ENCODE data around the gene NXPH4.

Gene NXPH4

DNA sequence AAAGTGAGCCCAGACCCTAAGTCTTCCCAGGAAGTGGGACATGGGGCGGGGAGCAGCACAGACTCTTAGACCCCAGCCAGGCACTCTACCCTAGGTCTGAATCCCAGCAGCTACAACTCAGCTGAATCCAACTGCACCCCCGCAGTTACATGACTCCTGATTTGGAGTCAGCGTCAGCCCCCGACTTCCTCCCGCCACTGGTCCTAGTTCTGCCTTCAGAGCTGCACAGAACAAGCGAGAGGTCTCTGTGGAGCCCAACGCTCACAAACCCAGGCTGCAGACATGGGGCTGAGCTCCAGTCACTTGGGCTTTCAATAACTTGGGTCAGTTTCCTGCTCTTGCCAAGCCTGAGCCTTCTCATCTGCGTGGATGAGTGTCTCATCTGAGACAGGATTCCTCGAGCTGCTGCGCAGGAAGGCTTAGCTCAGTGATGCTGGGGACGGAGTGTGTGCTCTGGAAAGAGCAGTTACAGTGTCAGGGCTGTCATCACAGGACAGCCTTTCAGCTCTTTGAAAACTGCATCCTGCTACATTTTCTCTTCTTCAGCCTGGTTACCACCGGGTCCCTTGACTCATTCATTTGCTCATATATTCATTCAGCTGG, 30.6 kb upstream of the NXPH4 start:
- no peak overlapping the region for H3K9ac ChIP-seq (ENCODE audit: low read depth, low read length)
- no peak overlapping the region for H3K4me3 ChIP-seq (ENCODE audit: low read length)
- H3K27me3 ChIP-seq (ENCODE audit: control insufficient read depth, insufficient read depth, low read length), result no peaks in the 10 kb centered on the region
- H3K9me3 ChIP-seq (replicated peaks; ENCODE audit: low read length), result no peaks in the 10 kb centered on the region
- H3K36me3 ChIP-seq (ENCODE audit: insufficient read depth, low read length), result peaks cover 98% of the 10 kb centered on the region
- no peaks in the 10 kb centered on the region for H3K4me1 ChIP-seq (ENCODE audit: control insufficient read depth, insufficient read depth, low read length)
- no peak overlapping the region for H3K4me2 ChIP-seq (ENCODE audit: low read length)

- H3K27me3 ChIP-seq (ENCODE audit: control insufficient read depth, insufficient read depth, low read length), result no peaks in the 10 kb centered on the region
- H3K4me3 ChIP-seq (ENCODE audit: low read length), result no peak overlapping the region
- H3K9ac ChIP-seq (ENCODE audit: low read depth, low read length), result no peak overlapping the region
- no peaks in the 10 kb centered on the region for H3K4me1 ChIP-seq (ENCODE audit: control insufficient read depth, insufficient read depth, low read length)
- H3K4me2 ChIP-seq (ENCODE audit: low read length), result no peak overlapping the region
- peaks cover 99% of the 10 kb centered on the region for H3K36me3 ChIP-seq (ENCODE audit: insufficient read depth, low read length)
- H3K9me3 ChIP-seq (replicated peaks; ENCODE audit: low read length), result no peaks in the 10 kb centered on the region
These were observed 29.1 kb upstream of the NXPH4 start for GRCh38 chr12:57187222-57188089.

- peaks cover 100% of the 10 kb centered on the region for H3K36me3 ChIP-seq (ENCODE audit: insufficient read depth, low read length)
- no peaks in the 10 kb centered on the region for H3K9me3 ChIP-seq (replicated peaks; ENCODE audit: low read length)
These were observed 28.5 kb upstream of the NXPH4 start for GRCh38 chr12:57188090-57188425.

DNA sequence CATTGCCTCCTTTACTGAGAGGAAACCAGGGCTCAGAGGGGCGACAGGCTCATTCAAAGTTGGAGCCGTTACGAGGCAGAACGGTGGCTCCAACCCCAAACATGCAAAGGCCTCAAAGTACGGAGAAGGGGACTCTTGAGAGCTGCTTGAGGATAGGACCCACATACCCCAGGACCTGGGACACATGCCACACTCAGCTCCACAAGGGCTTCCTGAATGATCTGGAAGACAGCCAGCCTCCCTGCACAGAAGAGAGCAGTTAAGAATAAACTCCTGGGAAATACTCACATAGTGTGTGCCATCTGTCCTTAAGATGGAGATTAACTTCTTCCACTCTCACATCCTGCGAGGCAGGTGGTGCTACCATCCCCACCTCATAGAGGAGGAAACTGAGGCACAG, 26.6 kb upstream of the NXPH4 start:
- H3K4me3 ChIP-seq (ENCODE audit: low read length), result no peak overlapping the region

More at GRCh38 chr12:57188090-57188425, 28.5 kb upstream of the NXPH4 start:
- no peaks in the 10 kb centered on the region for H3K4me1 ChIP-seq (ENCODE audit: control insufficient read depth, insufficient read depth, low read length)
- no peak overlapping the region for H3K4me3 ChIP-seq (ENCODE audit: low read length)
- no peaks in the 10 kb centered on the region for H3K27me3 ChIP-seq (ENCODE audit: control insufficient read depth, insufficient read depth, low read length)
- no peak overlapping the region for H3K9ac ChIP-seq (ENCODE audit: low read depth, low read length)
- H3K4me2 ChIP-seq (ENCODE audit: low read length), result no peak overlapping the region

DNA sequence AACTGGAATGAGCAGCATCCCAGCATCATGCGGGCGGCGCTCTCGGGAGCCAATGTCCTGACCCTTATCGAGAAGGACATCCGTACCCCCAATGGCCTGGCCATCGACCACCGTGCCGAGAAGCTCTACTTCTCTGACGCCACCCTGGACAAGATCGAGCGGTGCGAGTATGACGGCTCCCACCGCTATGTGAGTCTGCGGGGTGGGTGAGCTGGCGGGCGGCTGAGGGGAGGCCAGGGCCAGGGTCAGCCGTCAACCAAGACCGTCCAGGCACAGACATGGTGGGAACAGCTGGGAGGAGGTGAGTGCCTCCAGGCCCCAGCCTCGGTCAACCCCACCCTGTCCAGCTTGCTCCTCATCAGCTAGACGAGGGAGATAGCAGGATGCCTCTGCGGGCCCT, 25.8 kb upstream of the NXPH4 start:
- Histone ChIP-seq H3K9me3 (replicated peaks; ENCODE audit: low read length) (no peaks in the 10 kb centered on the region), H3K27me3 (ENCODE audit: control insufficient read depth, insufficient read depth, low read length) (no peaks in the 10 kb centered on the region), H3K9ac (ENCODE audit: low read depth, low read length) (no peak overlapping the region), H3K36me3 (ENCODE audit: insufficient read depth, low read length) (peaks cover 100% of the 10 kb centered on the region), H3K4me3 (ENCODE audit: low read length) (no peak overlapping the region), H3K4me2 (ENCODE audit: low read length) (no peak overlapping the region), H3K4me1 (ENCODE audit: control insufficient read depth, insufficient read depth, low read length) (no peaks in the 10 kb centered on the region)

More for the DNA sequence above, 26.6 kb upstream of the NXPH4 start:
- Histone ChIP-seq H3K4me2 (ENCODE audit: low read length) (no peak overlapping the region), H3K36me3 (ENCODE audit: insufficient read depth, low read length) (peaks cover 100% of the 10 kb centered on the region), H3K4me1 (ENCODE audit: control insufficient read depth, insufficient read depth, low read length) (no peaks in the 10 kb centered on the region), H3K27me3 (ENCODE audit: control insufficient read depth, insufficient read depth, low read length) (no peaks in the 10 kb centered on the region), H3K9ac (ENCODE audit: low read depth, low read length) (no peak overlapping the region), H3K9me3 (replicated peaks; ENCODE audit: low read length) (no peaks in the 10 kb centered on the region)

DNA sequence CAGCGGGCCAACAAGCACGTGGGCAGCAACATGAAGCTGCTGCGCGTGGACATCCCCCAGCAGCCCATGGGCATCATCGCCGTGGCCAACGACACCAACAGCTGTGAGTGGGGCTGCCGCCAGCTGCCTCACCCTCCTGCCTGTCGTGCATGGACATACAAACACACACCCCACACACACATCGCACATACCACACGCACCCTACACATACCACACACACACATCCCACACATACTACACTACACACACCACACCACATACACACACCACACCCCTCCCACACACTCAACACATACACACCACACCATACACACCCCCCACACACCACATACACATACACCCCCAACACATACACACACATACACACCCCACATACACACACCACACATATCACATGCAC, 25.2 kb upstream of the NXPH4 start:
- Histone ChIP-seq H3K4me2 (ENCODE audit: low read length) (no peak overlapping the region), H3K4me1 (ENCODE audit: control insufficient read depth, insufficient read depth, low read length) (no peaks in the 10 kb centered on the region), H3K4me3 (ENCODE audit: low read length) (no peak overlapping the region), H3K36me3 (ENCODE audit: insufficient read depth, low read length) (peaks cover 100% of the 10 kb centered on the region), H3K9me3 (replicated peaks; ENCODE audit: low read length) (no peaks in the 10 kb centered on the region), H3K27me3 (ENCODE audit: control insufficient read depth, insufficient read depth, low read length) (no peaks in the 10 kb centered on the region), H3K9ac (ENCODE audit: low read depth, low read length) (no peak overlapping the region)

GRCh38 chr12:57192920-57193319, 23.7 kb upstream of the NXPH4 start:
- H3K4me3 ChIP-seq (ENCODE audit: low read length), result no peak overlapping the region
- no peaks in the 10 kb centered on the region for H3K27me3 ChIP-seq (ENCODE audit: control insufficient read depth, insufficient read depth, low read length)
- H3K36me3 ChIP-seq (ENCODE audit: insufficient read depth, low read length), result peaks cover 100% of the 10 kb centered on the region
- no peak overlapping the region for H3K9ac ChIP-seq (ENCODE audit: low read depth, low read length)
- H3K9me3 ChIP-seq (replicated peaks; ENCODE audit: low read length), result no peaks in the 10 kb centered on the region
- H3K4me2 ChIP-seq (ENCODE audit: low read length), result no peak overlapping the region
- no peaks in the 10 kb centered on the region for H3K4me1 ChIP-seq (ENCODE audit: control insufficient read depth, insufficient read depth, low read length)

DNA sequence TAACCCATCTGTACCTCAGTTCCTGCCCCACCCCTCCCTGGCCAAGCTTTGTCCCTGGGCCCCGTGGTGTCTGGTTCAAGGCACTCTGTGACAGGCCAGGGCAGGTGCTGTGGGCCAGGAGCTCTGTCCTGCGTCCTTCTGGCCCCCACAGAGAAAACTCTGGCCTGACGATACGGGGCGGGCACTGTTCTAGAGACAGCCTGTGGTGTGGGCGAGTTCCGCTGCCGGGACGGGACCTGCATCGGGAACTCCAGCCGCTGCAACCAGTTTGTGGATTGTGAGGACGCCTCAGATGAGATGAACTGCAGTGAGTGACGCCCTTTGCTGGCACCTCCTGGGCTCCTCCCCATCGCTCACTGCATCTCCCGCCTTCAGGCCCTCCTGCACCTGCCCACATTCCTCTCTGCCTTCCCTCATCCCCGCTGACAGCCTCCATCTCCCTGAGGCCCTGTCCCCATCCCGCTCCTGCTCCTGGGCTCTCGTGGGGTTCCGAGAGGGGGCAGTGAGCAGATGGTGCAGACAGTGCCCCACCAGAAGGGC, 22.8 kb upstream of the NXPH4 start:
- H3K9ac ChIP-seq (ENCODE audit: low read depth, low read length), result no peak overlapping the region
- H3K9me3 ChIP-seq (replicated peaks; ENCODE audit: low read length), result no peaks in the 10 kb centered on the region
- H3K4me1 ChIP-seq (ENCODE audit: control insufficient read depth, insufficient read depth, low read length), result no peaks in the 10 kb centered on the region
- no peak overlapping the region for H3K4me2 ChIP-seq (ENCODE audit: low read length)
- no peak overlapping the region for H3K4me3 ChIP-seq (ENCODE audit: low read length)
- H3K36me3 ChIP-seq (ENCODE audit: insufficient read depth, low read length), result peaks cover 100% of the 10 kb centered on the region
- no peaks in the 10 kb centered on the region for H3K27me3 ChIP-seq (ENCODE audit: control insufficient read depth, insufficient read depth, low read length)

GRCh38 chr12:57194253-57194652, 22.3 kb upstream of the NXPH4 start:
- Histone ChIP-seq H3K27me3 (ENCODE audit: control insufficient read depth, insufficient read depth, low read length) (no peaks in the 10 kb centered on the region), H3K4me3 (ENCODE audit: low read length) (no peak overlapping the region), H3K4me1 (ENCODE audit: control insufficient read depth, insufficient read depth, low read length) (no peaks in the 10 kb centered on the region), H3K36me3 (ENCODE audit: insufficient read depth, low read length) (peaks cover 100% of the 10 kb centered on the region), H3K9ac (ENCODE audit: low read depth, low read length) (no peak overlapping the region), H3K4me2 (ENCODE audit: low read length) (no peak overlapping the region), H3K9me3 (replicated peaks; ENCODE audit: low read length) (no peaks in the 10 kb centered on the region)

DNA sequence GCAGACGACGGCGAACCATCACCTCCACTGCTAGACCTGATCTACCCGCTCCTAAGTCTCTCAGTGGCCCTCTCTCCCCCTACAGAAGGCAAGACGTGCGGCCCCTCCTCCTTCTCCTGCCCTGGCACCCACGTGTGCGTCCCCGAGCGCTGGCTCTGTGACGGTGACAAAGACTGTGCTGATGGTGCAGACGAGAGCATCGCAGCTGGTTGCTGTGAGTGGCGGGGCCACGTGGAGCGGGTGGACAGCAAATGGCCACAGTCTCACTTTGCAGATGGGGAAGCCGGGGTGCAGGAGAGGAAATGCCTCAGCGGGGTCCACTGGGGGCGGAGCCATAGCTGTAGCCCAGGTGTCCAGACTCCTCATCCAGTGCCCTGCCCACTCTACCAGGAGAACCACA, 21.4 kb upstream of the NXPH4 start:
- Histone ChIP-seq H3K4me2 (ENCODE audit: low read length) (no peak overlapping the region), H3K36me3 (ENCODE audit: insufficient read depth, low read length) (peaks cover 99% of the 10 kb centered on the region), H3K4me1 (ENCODE audit: control insufficient read depth, insufficient read depth, low read length) (no peaks in the 10 kb centered on the region)

GRCh38 chr12:57195611-57196371, 20.8 kb upstream of the NXPH4 start:
- peaks cover 98% of the 10 kb centered on the region for H3K36me3 ChIP-seq (ENCODE audit: insufficient read depth, low read length)
- no peak overlapping the region for H3K4me3 ChIP-seq (ENCODE audit: low read length)
- no peaks in the 10 kb centered on the region for H3K27me3 ChIP-seq (ENCODE audit: control insufficient read depth, insufficient read depth, low read length)
- H3K9ac ChIP-seq (ENCODE audit: low read depth, low read length), result no peak overlapping the region
- H3K9me3 ChIP-seq (replicated peaks; ENCODE audit: low read length), result no peaks in the 10 kb centered on the region
- H3K4me2 ChIP-seq (ENCODE audit: low read length), result no peak overlapping the region
- H3K4me1 ChIP-seq (ENCODE audit: control insufficient read depth, insufficient read depth, low read length), result no peaks in the 10 kb centered on the region

More for the DNA sequence above, 21.4 kb upstream of the NXPH4 start:
- Histone ChIP-seq H3K4me3 (ENCODE audit: low read length) (no peak overlapping the region), H3K9me3 (replicated peaks; ENCODE audit: low read length) (no peaks in the 10 kb centered on the region), H3K27me3 (ENCODE audit: control insufficient read depth, insufficient read depth, low read length) (no peaks in the 10 kb centered on the region), H3K9ac (ENCODE audit: low read depth, low read length) (no peak overlapping the region)
